Measurements from ENCODE around the gene GMNN.

The GMNN gene

GRCh38 chr6:24778121-24778520 lies 3.4 kb downstream of the GMNN start:
- no peaks in the 10 kb centered on the region for H3K27me3 ChIP-seq (ENCODE audit: control insufficient read depth in 1 of 2, insufficient read depth in 2 of 2, low read length in 2 of 2)
- no peak overlapping the region for H3K27ac ChIP-seq (ENCODE audit: low read depth, low read length)
- peaks cover 5 to 17% of the 10 kb centered on the region in 2 donors for H3K36me3 ChIP-seq (ENCODE audit: control insufficient read depth in 1 of 2, insufficient read depth in 2 of 2, low read length in 2 of 2)
- no peaks in the 10 kb centered on the region for H3K9me3 ChIP-seq (ENCODE audit: control insufficient read depth in 1 of 2, low read length in 2 of 2)
- H3K9ac ChIP-seq (ENCODE audit: low read depth in 1 of 2, low read length in 2 of 2) = no peak overlapping the region
- no peak overlapping the region for H3K4me3 ChIP-seq (ENCODE audit: low read depth in 1 of 2, low read length in 2 of 2)
- peaks cover 13 to 14% of the 10 kb centered on the region in 2 donors for H3K4me1 ChIP-seq (ENCODE audit: control insufficient read depth in 1 of 2, insufficient read depth in 2 of 2, low read length in 2 of 2)

DNA sequence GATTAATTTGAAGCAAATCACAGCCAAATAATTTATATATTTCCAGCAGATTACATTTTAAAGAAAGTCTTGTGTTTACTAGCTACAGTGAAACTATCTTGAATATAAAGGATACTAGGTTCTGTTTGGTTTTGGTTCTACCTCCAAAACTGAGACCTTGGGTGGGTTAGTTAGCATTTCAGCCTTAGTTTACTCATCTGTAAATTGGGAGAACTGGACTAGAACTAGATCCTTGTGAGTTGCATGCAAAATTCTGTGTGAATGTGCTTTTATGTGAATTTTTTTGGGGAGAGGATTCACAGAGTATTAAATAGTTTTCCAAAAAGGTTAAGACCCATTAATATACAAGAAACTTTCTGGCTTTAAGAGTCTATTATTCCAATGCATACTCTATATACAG lies 4.1 kb downstream of the GMNN start:
- H3K36me3 ChIP-seq (ENCODE audit: control insufficient read depth in 1 of 2, insufficient read depth in 2 of 2, low read length in 2 of 2) = peaks cover 5 to 19% of the 10 kb centered on the region in 2 donors
- no peak overlapping the region for H3K4me3 ChIP-seq (ENCODE audit: low read depth in 1 of 2, low read length in 2 of 2)
- H3K27me3 ChIP-seq (ENCODE audit: control insufficient read depth in 1 of 2, insufficient read depth in 2 of 2, low read length in 2 of 2) = no peaks in the 10 kb centered on the region
- no peaks in the 10 kb centered on the region for H3K9me3 ChIP-seq (ENCODE audit: control insufficient read depth in 1 of 2, low read length in 2 of 2)
- no peak overlapping the region for H3K9ac ChIP-seq (ENCODE audit: low read depth in 1 of 2, low read length in 2 of 2)
- H3K4me1 ChIP-seq (ENCODE audit: control insufficient read depth in 1 of 2, insufficient read depth in 2 of 2, low read length in 2 of 2) = peaks cover 13 to 14% of the 10 kb centered on the region in 2 donors
- H3K27ac ChIP-seq (ENCODE audit: low read depth, low read length) = no peak overlapping the region

DNA sequence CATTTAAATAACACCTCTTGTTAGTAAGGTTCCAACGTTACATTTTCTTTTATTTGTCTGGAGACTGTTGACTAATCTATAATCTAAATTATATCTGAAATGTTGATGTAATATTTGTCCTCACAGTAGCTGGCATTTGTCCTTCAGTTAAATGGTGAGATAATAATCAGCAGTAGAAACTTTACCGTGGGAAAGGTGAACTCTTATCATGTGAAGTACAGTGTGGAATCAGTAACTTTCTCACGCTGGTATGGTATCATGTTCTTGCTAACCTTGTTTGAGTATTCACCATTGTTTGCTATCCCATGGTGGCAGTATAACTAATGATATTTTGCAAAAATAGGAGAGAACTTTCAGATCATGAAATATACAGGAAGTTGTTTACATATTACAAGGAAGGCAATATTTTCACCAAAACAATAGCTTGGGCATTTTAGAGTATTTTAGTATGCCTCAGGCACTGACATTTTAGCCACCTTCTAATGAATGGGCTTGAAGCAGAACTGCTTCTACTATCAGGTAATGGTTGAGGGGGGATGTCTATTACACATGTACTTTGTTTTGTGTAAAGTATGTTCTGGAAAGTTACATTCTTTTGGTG lies 4.8 kb downstream of the GMNN start:
- Histone ChIP-seq H3K9me3 (ENCODE audit: control insufficient read depth in 1 of 2, low read length in 2 of 2) (no peaks in the 10 kb centered on the region), H3K4me1 (ENCODE audit: control insufficient read depth in 1 of 2, insufficient read depth in 2 of 2, low read length in 2 of 2) (peaks cover 13 to 14% of the 10 kb centered on the region in 2 donors), H3K9ac (ENCODE audit: low read depth in 1 of 2, low read length in 2 of 2) (peak overlapping the region in 1 of 2 donors; percentile 0), H3K36me3 (ENCODE audit: control insufficient read depth in 1 of 2, insufficient read depth in 2 of 2, low read length in 2 of 2) (peaks cover 5 to 25% of the 10 kb centered on the region in 2 donors), H3K27me3 (ENCODE audit: control insufficient read depth in 1 of 2, insufficient read depth in 2 of 2, low read length in 2 of 2) (no peaks in the 10 kb centered on the region), H3K27ac (ENCODE audit: low read depth, low read length) (no peak overlapping the region), H3K4me3 (ENCODE audit: low read depth in 1 of 2, low read length in 2 of 2) (peak overlapping the region; percentile 23 to 27)

- H3K27me3 ChIP-seq (ENCODE audit: control insufficient read depth in 1 of 2, insufficient read depth in 2 of 2, low read length in 2 of 2) = no peaks in the 10 kb centered on the region
- H3K9ac ChIP-seq (ENCODE audit: low read depth in 1 of 2, low read length in 2 of 2) = no peak overlapping the region
- no peak overlapping the region for H3K27ac ChIP-seq (ENCODE audit: low read depth, low read length)
- H3K4me3 ChIP-seq (ENCODE audit: low read depth in 1 of 2, low read length in 2 of 2) = no peak overlapping the region
- H3K4me1 ChIP-seq (ENCODE audit: control insufficient read depth in 1 of 2, insufficient read depth in 2 of 2, low read length in 2 of 2) = peaks cover 13 to 14% of the 10 kb centered on the region in 2 donors
- no peaks in the 10 kb centered on the region for H3K9me3 ChIP-seq (ENCODE audit: control insufficient read depth in 1 of 2, low read length in 2 of 2)
- peaks cover 5 to 32% of the 10 kb centered on the region in 2 donors for H3K36me3 ChIP-seq (ENCODE audit: control insufficient read depth in 1 of 2, insufficient read depth in 2 of 2, low read length in 2 of 2)
These were observed 5.5 kb downstream of the GMNN start for GRCh38 chr6:24780206-24780605.

- Histone ChIP-seq H3K4me1 (ENCODE audit: control insufficient read depth in 1 of 2, insufficient read depth in 2 of 2, low read length in 2 of 2) (no peaks in the 10 kb centered on the region), H3K36me3 (ENCODE audit: control insufficient read depth in 1 of 2, insufficient read depth in 2 of 2, low read length in 2 of 2) (peaks cover 11 to 38% of the 10 kb centered on the region in 2 donors), H3K9me3 (ENCODE audit: control insufficient read depth in 1 of 2, low read length in 2 of 2) (no peaks in the 10 kb centered on the region), H3K27ac (ENCODE audit: low read depth, low read length) (no peak overlapping the region), H3K4me3 (ENCODE audit: low read depth in 1 of 2, low read length in 2 of 2) (no peak overlapping the region), H3K27me3 (ENCODE audit: control insufficient read depth in 1 of 2, insufficient read depth in 2 of 2, low read length in 2 of 2) (no peaks in the 10 kb centered on the region), H3K9ac (ENCODE audit: low read depth in 1 of 2, low read length in 2 of 2) (no peak overlapping the region)
These were observed 13.4 kb downstream of the GMNN start for GRCh38 chr6:24788031-24788665.

GRCh38 chr6:24795106-24795505 lies 20.4 kb downstream of the GMNN start:
- no peak overlapping the region for H3K4me3 ChIP-seq (ENCODE audit: low read depth in 1 of 2, low read length in 2 of 2)
- H3K9me3 ChIP-seq (ENCODE audit: control insufficient read depth in 1 of 2, low read length in 2 of 2) = no peaks in the 10 kb centered on the region
- H3K9ac ChIP-seq (ENCODE audit: low read depth in 1 of 2, low read length in 2 of 2) = no peak overlapping the region
- no peaks in the 10 kb centered on the region for H3K36me3 ChIP-seq (ENCODE audit: control insufficient read depth in 1 of 2, insufficient read depth in 2 of 2, low read length in 2 of 2)
- no peaks in the 10 kb centered on the region for H3K4me1 ChIP-seq (ENCODE audit: control insufficient read depth in 1 of 2, insufficient read depth in 2 of 2, low read length in 2 of 2)
- no peak overlapping the region for H3K27ac ChIP-seq (ENCODE audit: low read depth, low read length)
- no peaks in the 10 kb centered on the region for H3K27me3 ChIP-seq (ENCODE audit: control insufficient read depth in 1 of 2, insufficient read depth in 2 of 2, low read length in 2 of 2)

DNA sequence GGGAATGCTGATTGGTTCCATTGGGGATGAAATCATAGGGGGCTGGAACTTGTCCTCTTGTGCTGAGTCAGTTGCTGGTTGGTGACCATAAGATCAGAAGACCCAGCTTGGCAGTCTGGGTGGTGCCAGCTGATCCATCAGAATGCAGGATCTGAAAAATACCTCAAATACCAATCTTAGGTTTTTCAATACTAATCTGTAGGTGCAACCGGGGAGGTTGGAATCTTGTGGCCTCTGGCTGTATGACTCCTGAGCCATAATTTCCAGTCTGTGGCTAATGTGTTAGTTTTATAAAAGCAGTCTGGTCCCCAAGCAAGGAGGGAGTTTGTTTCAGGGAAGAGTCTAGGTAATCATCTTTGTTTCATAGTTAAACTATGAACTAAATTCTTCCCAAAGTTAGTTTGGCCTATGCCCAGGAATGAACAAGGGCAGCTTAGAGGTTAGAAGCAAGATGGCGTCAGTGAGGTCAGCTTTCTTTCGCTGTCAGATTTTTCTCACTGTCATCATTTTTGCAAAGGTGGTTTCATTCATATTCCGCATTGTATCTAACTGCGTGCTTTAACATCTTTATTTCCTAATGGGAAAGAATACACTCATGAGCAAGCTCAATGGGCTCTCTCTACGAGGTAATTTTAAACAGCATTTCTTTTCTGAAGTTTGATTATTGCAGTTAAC lies 22.0 kb downstream of the GMNN start:
- Histone ChIP-seq H3K36me3 (ENCODE audit: control insufficient read depth in 1 of 2, insufficient read depth in 2 of 2, low read length in 2 of 2) (no peaks in the 10 kb centered on the region), H3K9me3 (ENCODE audit: control insufficient read depth in 1 of 2, low read length in 2 of 2) (no peaks in the 10 kb centered on the region), H3K9ac (ENCODE audit: low read depth in 1 of 2, low read length in 2 of 2) (no peak overlapping the region), H3K4me1 (ENCODE audit: control insufficient read depth in 1 of 2, insufficient read depth in 2 of 2, low read length in 2 of 2) (no peaks in the 10 kb centered on the region), H3K4me3 (ENCODE audit: low read depth in 1 of 2, low read length in 2 of 2) (no peak overlapping the region), H3K27me3 (ENCODE audit: control insufficient read depth in 1 of 2, insufficient read depth in 2 of 2, low read length in 2 of 2) (no peaks in the 10 kb centered on the region), H3K27ac (ENCODE audit: low read depth, low read length) (no peak overlapping the region)

DNA sequence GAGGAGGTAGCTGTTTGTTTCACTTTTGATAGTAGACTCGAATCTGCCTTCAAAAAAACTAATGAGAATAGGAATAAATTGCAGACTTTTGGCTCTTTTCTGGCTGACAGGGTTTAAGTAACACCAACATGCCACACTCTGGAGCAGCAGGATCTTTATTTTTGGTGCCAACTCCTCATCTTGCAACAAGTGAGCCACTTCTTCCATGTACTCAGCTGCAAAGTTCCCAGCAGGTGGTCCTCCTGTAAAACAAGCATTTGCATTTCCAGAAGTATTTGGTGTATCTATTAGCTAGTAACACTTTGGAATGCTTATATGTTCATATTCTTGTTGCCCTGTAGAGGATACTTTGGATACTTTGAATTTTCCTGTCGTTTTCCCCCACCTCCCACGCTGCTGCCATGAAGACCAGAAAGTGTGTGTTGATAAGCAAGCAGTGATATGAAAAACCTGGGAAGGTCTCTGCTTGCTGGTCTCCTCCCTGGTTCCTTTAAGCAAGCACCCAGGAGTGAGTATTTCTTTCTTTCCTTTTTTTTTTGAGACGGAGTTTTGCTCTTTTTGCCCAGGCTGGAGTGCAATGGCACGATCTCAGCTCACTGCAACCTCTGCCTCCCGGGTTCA lies 23.0 kb downstream of the GMNN start:
- Histone ChIP-seq H3K27me3 (ENCODE audit: control insufficient read depth in 1 of 2, insufficient read depth in 2 of 2, low read length in 2 of 2) (no peaks in the 10 kb centered on the region), H3K4me3 (ENCODE audit: low read depth in 1 of 2, low read length in 2 of 2) (no peak overlapping the region), H3K4me1 (ENCODE audit: control insufficient read depth in 1 of 2, insufficient read depth in 2 of 2, low read length in 2 of 2) (no peaks in the 10 kb centered on the region), H3K9me3 (ENCODE audit: control insufficient read depth in 1 of 2, low read length in 2 of 2) (no peaks in the 10 kb centered on the region), H3K9ac (ENCODE audit: low read depth in 1 of 2, low read length in 2 of 2) (no peak overlapping the region), H3K27ac (ENCODE audit: low read depth, low read length) (no peak overlapping the region), H3K36me3 (ENCODE audit: control insufficient read depth in 1 of 2, insufficient read depth in 2 of 2, low read length in 2 of 2) (no peaks in the 10 kb centered on the region)

GRCh38 chr6:24798740-24799540 lies 24.2 kb downstream of the GMNN start, which contains the start of gene ARMH2:
Gene ARMH2 (minus strand): TSS chr6:24798917. CDS start chr6:24798857, 60 bp downstream.
- H3K4me3 ChIP-seq (ENCODE audit: low read depth in 1 of 2, low read length in 2 of 2) = no peak within 1 kb of the TSS

More at GRCh38 chr6:24798740-24799540, 24.2 kb downstream of the GMNN start, which contains the start of gene ARMH2:
- Histone ChIP-seq H3K4me1 (ENCODE audit: control insufficient read depth in 1 of 2, insufficient read depth in 2 of 2, low read length in 2 of 2) (no peaks in the 10 kb centered on the region), H3K9me3 (ENCODE audit: control insufficient read depth in 1 of 2, low read length in 2 of 2) (no peaks in the 10 kb centered on the region), H3K36me3 (ENCODE audit: control insufficient read depth in 1 of 2, insufficient read depth in 2 of 2, low read length in 2 of 2) (no peaks in the 10 kb centered on the region), H3K27ac (ENCODE audit: low read depth, low read length) (no peak within 1 kb of the TSS), H3K27me3 (ENCODE audit: control insufficient read depth in 1 of 2, insufficient read depth in 2 of 2, low read length in 2 of 2) (no peaks in the 10 kb centered on the region), H3K9ac (ENCODE audit: low read depth in 1 of 2, low read length in 2 of 2) (no peak within 1 kb of the TSS)
